Right ventricle myocardium superior (tissue), 1 donor: ENCODE results near the gene CUTA. TPM values are rescaled to one million over a fixed set of nuclear protein-coding genes. Genes with fewer than 3 reads are reported as not detected.

ENCODE experiments used
- ATAC-seq: fragments of 200-7000 bp; cut with Tn5 transposase; one replicate; pipeline ENCODE4 v1.9.1; 2020; ENCODE audit warnings: mild to moderate bottlenecking; ENCODE audit not compliant: poor library complexity
- DNase-seq: peaks from one replicate; pipeline ENCODE4 v3.0.0-alpha.2; 2020
- intact Hi-C: fragments of 100-400 bp; cut with DNase I; formaldehyde crosslinking; loops from one replicate; pipeline ENCODE4 v1.11.2; 2022
- long read RNA-seq: library from polyadenylated mRNA; unstranded; transcript quantifications from one replicate; pipeline ENCODE4 v2.0.0, GENCODE V29; 2021
- total RNA-seq: library from RNA; stranded (reverse); fragmentation: NEBNext Ultra II Directional; extraction: Animal tissue kit (Norgen Biotek cat#: 25700); gene quantifications from one replicate; pipeline ENCODE4 v1.2.1, GENCODE V29; 2021
- donor health status: DM: no; HTN: yes; CAD: no; lungs with severe emphysema.

CUTA gene
- total RNA-seq: 102 TPM
- long read RNA-seq, transcript CUTA-210 (6 exons, 769 nt): minor isoform, 18 of 59 reads
- long read RNA-seq, transcript CUTA-214 (6 exons, 661 nt): minor isoform, 7 of 59 reads
- long read RNA-seq, transcript CUTA-203 (6 exons, 937 nt): major isoform, 22 of 59 reads
- long read RNA-seq, transcript CUTA-205 (5 exons, 1,054 nt): minor isoform, 10 of 59 reads
- long read RNA-seq, partial matches to known transcripts: 1 of 59 reads
- long read RNA-seq, other reads (novel, unspliced or antisense): 1 of 59 reads

- intact Hi-C loops: loop anchor here (10.0 kb wide), 1 partner anchor 123 kb away; the partner anchor contains the start of gene RGL2
- peak; percentile 100 for DNase-seq
- peak; percentile 96 for ATAC-seq
Measured at GRCh38 chr6:33417903-33418689, at the start of gene CUTA. Gene CUTA (minus strand): TSS chr6:33418107. CDS start chr6:33418000, 107 bp downstream.

- no peak for DNase-seq
- no peak for ATAC-seq
- intact Hi-C loops: no loop called here
Measured at GRCh38 chr6:33467091-33467490, 49.2 kb upstream of the CUTA start.

GRCh38 chr6:33466075-33466735, 48.3 kb upstream of the CUTA start:
- intact Hi-C loops: no loop called here
- ATAC-seq: no peak

GRCh38 chr6:33459226-33459625, 41.3 kb upstream of the CUTA start:
- intact Hi-C loops: no loop called here
- DNase-seq (no peak), ATAC-seq (no peak)

More at GRCh38 chr6:33466075-33466735, 48.3 kb upstream of the CUTA start:
- no peak for DNase-seq

GRCh38 chr6:33458676-33459075, 40.8 kb upstream of the CUTA start:
- intact Hi-C loops: no loop called here
- no peak for DNase-seq
- no peak for ATAC-seq

GRCh38 chr6:33456156-33456555, 38.2 kb upstream of the CUTA start:
- no peak for DNase-seq
- intact Hi-C loops: no loop called here

GRCh38 chr6:33455051-33455450, 37.1 kb upstream of the CUTA start:
- no peak for DNase-seq
- intact Hi-C loops: no loop called here
- no peak for ATAC-seq

More at GRCh38 chr6:33456156-33456555, 38.2 kb upstream of the CUTA start:
- ATAC-seq: no peak

- intact Hi-C loops: no loop called here
- DNase-seq (peak; percentile 97), ATAC-seq (peak; percentile 99)
Measured at GRCh38 chr6:33454009-33454946, 36.4 kb upstream of the CUTA start, which contains the start of gene ZBTB9. Gene ZBTB9 (plus strand): TSS chr6:33454576. CDS start chr6:33455101, 525 bp downstream.

GRCh38 chr6:33453393-33454008, 35.6 kb upstream of the CUTA start:
- intact Hi-C loops: no loop called here
- DNase-seq (no peak), ATAC-seq (no peak)

GRCh38 chr6:33452496-33452895, 34.6 kb upstream of the CUTA start:
- DNase-seq (no peak), ATAC-seq (no peak)
- intact Hi-C loops: no loop called here

GRCh38 chr6:33451606-33452005, 33.7 kb upstream of the CUTA start:
- ATAC-seq (no peak), DNase-seq (no peak)
- intact Hi-C loops: no loop called here

- no peak for ATAC-seq
- intact Hi-C loops: no loop called here
- DNase-seq: no peak
Measured at GRCh38 chr6:33450434-33450833, 32.5 kb upstream of the CUTA start.

GRCh38 chr6:33446356-33446755, 28.4 kb upstream of the CUTA start:
- intact Hi-C loops: no loop called here
- ATAC-seq (no peak), DNase-seq (no peak)

GRCh38 chr6:33445119-33445603, 27.3 kb upstream of the CUTA start:
- no peak for DNase-seq
- intact Hi-C loops: no loop called here
- no peak for ATAC-seq

- ATAC-seq: no peak
- intact Hi-C loops: no loop called here
Measured at GRCh38 chr6:33443619-33444504, 26.0 kb upstream of the CUTA start.

GRCh38 chr6:33443025-33443424, 25.1 kb upstream of the CUTA start:
- intact Hi-C loops: no loop called here
- DNase-seq (no peak), ATAC-seq (no peak)

More at GRCh38 chr6:33443619-33444504, 26.0 kb upstream of the CUTA start:
- no peak for DNase-seq

GRCh38 chr6:33442283-33442682, 24.4 kb upstream of the CUTA start:
- DNase-seq (no peak), ATAC-seq (no peak)
- intact Hi-C loops: no loop called here
